ENCODE measurements around the gene WWOX.

Gene WWOX

DNA sequence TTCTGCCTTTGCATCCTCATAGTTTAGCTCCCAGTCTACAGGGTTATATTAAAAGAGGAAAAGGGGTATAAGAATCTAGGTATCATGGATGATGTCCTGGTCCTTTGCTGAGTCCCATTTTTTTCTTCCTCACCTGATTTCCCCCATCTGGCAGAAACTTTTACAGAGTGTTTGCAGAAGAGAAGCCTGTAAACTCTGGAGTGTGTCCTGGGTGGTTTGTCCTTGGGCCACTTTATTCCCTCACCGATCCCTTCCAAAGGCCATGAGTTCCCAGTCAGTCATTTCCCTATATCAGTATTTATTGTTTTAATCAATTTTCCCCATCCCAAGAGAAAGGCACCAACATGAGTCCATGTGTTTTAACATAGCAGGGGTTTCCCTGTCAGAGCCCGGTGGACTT, 638.2 kb downstream of the WWOX start:
- H3K9me3 ChIP-seq (ENCODE audit: control insufficient read depth, low read length): no peaks in the 10 kb centered on the region
- no peaks in the 10 kb centered on the region for H3K36me3 ChIP-seq (ENCODE audit: control insufficient read depth, insufficient read depth, low read length)
- no peak for DNase-seq
- no peak overlapping the region for H3K27ac ChIP-seq (ENCODE audit: insufficient read depth, low read length, poor library complexity, severe bottlenecking)
- H3K27me3 ChIP-seq (replicated peaks; ENCODE audit: control insufficient read depth, insufficient read depth, low read length, poor library complexity, severe bottlenecking): no peaks in the 10 kb centered on the region
- H3K4me1 ChIP-seq (ENCODE audit: control insufficient read depth, insufficient read depth, low read length, poor library complexity, severe bottlenecking): peaks cover 9% of the 10 kb centered on the region
- no peak overlapping the region for H3K4me3 ChIP-seq (ENCODE audit: insufficient read depth, low read depth, low read length, poor library complexity, severe bottlenecking)

DNA sequence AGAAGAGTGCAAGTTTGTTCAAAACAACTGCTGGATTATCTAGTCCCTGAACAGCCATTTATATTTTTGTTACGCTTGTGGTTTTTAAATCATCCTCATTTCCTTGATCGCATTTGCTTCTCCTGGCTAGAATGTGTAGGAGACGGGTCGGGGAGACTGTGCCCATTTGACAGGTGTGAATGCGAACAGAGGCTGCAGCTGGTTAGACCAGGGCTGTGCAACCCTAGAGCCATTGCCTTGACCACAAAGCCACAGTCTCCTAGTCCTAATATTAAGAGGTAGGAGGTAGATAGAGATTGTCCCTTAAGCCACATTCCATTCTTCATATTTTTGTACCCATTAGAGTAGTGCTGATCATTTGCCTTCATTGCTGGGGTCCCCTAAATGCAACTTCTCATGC, 639.1 kb downstream of the WWOX start:
- Histone ChIP-seq H3K27ac (ENCODE audit: insufficient read depth, low read length, poor library complexity, severe bottlenecking) (no peak overlapping the region), H3K27me3 (replicated peaks; ENCODE audit: control insufficient read depth, insufficient read depth, low read length, poor library complexity, severe bottlenecking) (no peaks in the 10 kb centered on the region), H3K4me3 (ENCODE audit: insufficient read depth, low read depth, low read length, poor library complexity, severe bottlenecking) (no peak overlapping the region), H3K4me1 (ENCODE audit: control insufficient read depth, insufficient read depth, low read length, poor library complexity, severe bottlenecking) (peaks cover 18% of the 10 kb centered on the region), H3K9me3 (ENCODE audit: control insufficient read depth, low read length) (no peaks in the 10 kb centered on the region), H3K36me3 (ENCODE audit: control insufficient read depth, insufficient read depth, low read length) (no peaks in the 10 kb centered on the region)
- no peak for DNase-seq

GRCh38 chr16:78740269-78740668, 640.8 kb downstream of the WWOX start:
- Histone ChIP-seq H3K36me3 (ENCODE audit: control insufficient read depth, insufficient read depth, low read length) (no peaks in the 10 kb centered on the region), H3K27me3 (replicated peaks; ENCODE audit: control insufficient read depth, insufficient read depth, low read length, poor library complexity, severe bottlenecking) (no peaks in the 10 kb centered on the region), H3K4me3 (ENCODE audit: insufficient read depth, low read depth, low read length, poor library complexity, severe bottlenecking) (no peak overlapping the region), H3K9me3 (ENCODE audit: control insufficient read depth, low read length) (no peaks in the 10 kb centered on the region), H3K4me1 (ENCODE audit: control insufficient read depth, insufficient read depth, low read length, poor library complexity, severe bottlenecking) (peaks cover 23% of the 10 kb centered on the region), H3K27ac (ENCODE audit: insufficient read depth, low read length, poor library complexity, severe bottlenecking) (no peak overlapping the region)
- no peak for DNase-seq

- peak; percentile 66 to 77 (median 72) for DNase-seq
- Histone ChIP-seq H3K27ac (ENCODE audit: insufficient read depth, low read length, poor library complexity, severe bottlenecking) (peak overlapping the region; percentile 86), H3K36me3 (ENCODE audit: control insufficient read depth, insufficient read depth, low read length) (no peaks in the 10 kb centered on the region), H3K4me3 (ENCODE audit: insufficient read depth, low read depth, low read length, poor library complexity, severe bottlenecking) (peak overlapping the region; percentile 45), H3K27me3 (replicated peaks; ENCODE audit: control insufficient read depth, insufficient read depth, low read length, poor library complexity, severe bottlenecking) (no peaks in the 10 kb centered on the region), H3K4me1 (ENCODE audit: control insufficient read depth, insufficient read depth, low read length, poor library complexity, severe bottlenecking) (peaks cover 23% of the 10 kb centered on the region), H3K9me3 (ENCODE audit: control insufficient read depth, low read length) (no peaks in the 10 kb centered on the region)
Observed at GRCh38 chr16:78742501-78743283, 643.2 kb downstream of the WWOX start.

DNA sequence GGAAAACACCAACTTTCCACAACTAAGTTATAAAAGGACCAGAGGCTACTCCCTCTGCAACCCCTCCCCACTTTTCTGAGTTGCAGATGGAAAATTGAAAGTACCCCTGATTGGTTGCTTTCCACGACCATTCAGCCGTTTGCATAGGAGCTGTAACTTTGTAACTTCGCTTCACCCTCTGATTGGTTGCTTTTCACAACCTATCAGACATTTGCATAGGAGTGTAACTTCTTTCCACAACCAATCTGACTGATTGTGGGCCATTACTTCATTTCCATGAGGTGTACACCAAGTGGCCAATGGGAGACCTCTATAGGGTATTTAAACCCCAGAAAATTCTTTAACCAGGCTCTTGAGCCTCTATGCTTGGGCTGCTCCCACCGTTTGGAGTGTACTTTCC, 644.1 kb downstream of the WWOX start:
- peaks cover 23% of the 10 kb centered on the region for H3K4me1 ChIP-seq (ENCODE audit: control insufficient read depth, insufficient read depth, low read length, poor library complexity, severe bottlenecking)
- no peaks in the 10 kb centered on the region for H3K36me3 ChIP-seq (ENCODE audit: control insufficient read depth, insufficient read depth, low read length)
- H3K27ac ChIP-seq (ENCODE audit: insufficient read depth, low read length, poor library complexity, severe bottlenecking): peak overlapping the region; percentile 86
- no peaks in the 10 kb centered on the region for H3K9me3 ChIP-seq (ENCODE audit: control insufficient read depth, low read length)
- no peak for DNase-seq
- no peaks in the 10 kb centered on the region for H3K27me3 ChIP-seq (replicated peaks; ENCODE audit: control insufficient read depth, insufficient read depth, low read length, poor library complexity, severe bottlenecking)
- peak overlapping the region; percentile 45 for H3K4me3 ChIP-seq (ENCODE audit: insufficient read depth, low read depth, low read length, poor library complexity, severe bottlenecking)

DNA sequence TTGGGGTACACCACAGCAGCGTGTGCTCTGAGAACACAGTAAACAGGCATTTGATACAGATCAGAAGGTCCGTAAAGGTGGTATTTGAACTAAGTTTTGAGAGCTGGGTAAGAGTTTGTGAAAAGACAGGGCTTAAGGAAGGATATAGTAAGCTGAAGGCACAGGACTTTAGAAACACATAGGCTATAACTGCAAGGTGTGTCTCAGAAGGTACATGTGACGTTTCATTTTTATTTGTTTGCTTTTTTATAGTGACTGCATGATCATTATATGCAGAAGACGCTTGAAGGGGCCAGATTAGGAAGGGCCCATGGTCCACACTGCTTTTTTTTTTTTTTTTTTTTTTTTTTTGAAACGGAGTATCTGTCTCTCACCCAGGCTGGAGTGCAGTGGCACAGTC, 644.6 kb downstream of the WWOX start:
- Histone ChIP-seq H3K4me3 (ENCODE audit: insufficient read depth, low read depth, low read length, poor library complexity, severe bottlenecking) (no peak overlapping the region), H3K9me3 (ENCODE audit: control insufficient read depth, low read length) (no peaks in the 10 kb centered on the region), H3K36me3 (ENCODE audit: control insufficient read depth, insufficient read depth, low read length) (no peaks in the 10 kb centered on the region), H3K27ac (ENCODE audit: insufficient read depth, low read length, poor library complexity, severe bottlenecking) (peak overlapping the region; percentile 86), H3K27me3 (replicated peaks; ENCODE audit: control insufficient read depth, insufficient read depth, low read length, poor library complexity, severe bottlenecking) (no peaks in the 10 kb centered on the region), H3K4me1 (ENCODE audit: control insufficient read depth, insufficient read depth, low read length, poor library complexity, severe bottlenecking) (peaks cover 26% of the 10 kb centered on the region)
- no peak for DNase-seq

DNA sequence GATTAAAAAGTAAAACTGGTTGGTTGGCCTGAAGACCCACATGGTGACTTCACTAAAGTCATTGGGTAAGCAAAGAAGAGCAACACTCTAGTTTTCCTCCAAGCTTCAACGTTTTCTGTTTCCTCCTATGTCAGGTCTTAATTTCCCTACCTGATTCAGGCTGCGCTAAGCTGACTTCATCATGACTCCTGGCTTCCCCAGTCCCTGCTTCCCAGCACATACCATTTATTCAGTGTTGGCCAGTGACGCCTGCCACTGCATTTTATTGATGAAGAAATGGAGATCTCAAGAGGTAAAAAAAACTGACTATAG, 645.3 kb downstream of the WWOX start:
- H3K27ac ChIP-seq (ENCODE audit: insufficient read depth, low read length, poor library complexity, severe bottlenecking): no peak overlapping the region
- H3K4me3 ChIP-seq (ENCODE audit: insufficient read depth, low read depth, low read length, poor library complexity, severe bottlenecking): no peak overlapping the region
- H3K36me3 ChIP-seq (ENCODE audit: control insufficient read depth, insufficient read depth, low read length): no peaks in the 10 kb centered on the region
- peaks cover 32% of the 10 kb centered on the region for H3K4me1 ChIP-seq (ENCODE audit: control insufficient read depth, insufficient read depth, low read length, poor library complexity, severe bottlenecking)
- DNase-seq: no peak
- H3K9me3 ChIP-seq (ENCODE audit: control insufficient read depth, low read length): no peaks in the 10 kb centered on the region
- no peaks in the 10 kb centered on the region for H3K27me3 ChIP-seq (replicated peaks; ENCODE audit: control insufficient read depth, insufficient read depth, low read length, poor library complexity, severe bottlenecking)

GRCh38 chr16:78745108-78746019, 645.9 kb downstream of the WWOX start:
- peaks cover 34% of the 10 kb centered on the region for H3K4me1 ChIP-seq (ENCODE audit: control insufficient read depth, insufficient read depth, low read length, poor library complexity, severe bottlenecking)
- H3K9me3 ChIP-seq (ENCODE audit: control insufficient read depth, low read length): no peaks in the 10 kb centered on the region
- H3K27me3 ChIP-seq (replicated peaks; ENCODE audit: control insufficient read depth, insufficient read depth, low read length, poor library complexity, severe bottlenecking): no peaks in the 10 kb centered on the region
- DNase-seq: no peak
- H3K36me3 ChIP-seq (ENCODE audit: control insufficient read depth, insufficient read depth, low read length): no peaks in the 10 kb centered on the region
- H3K27ac ChIP-seq (ENCODE audit: insufficient read depth, low read length, poor library complexity, severe bottlenecking): no peak overlapping the region
- no peak overlapping the region for H3K4me3 ChIP-seq (ENCODE audit: insufficient read depth, low read depth, low read length, poor library complexity, severe bottlenecking)

DNA sequence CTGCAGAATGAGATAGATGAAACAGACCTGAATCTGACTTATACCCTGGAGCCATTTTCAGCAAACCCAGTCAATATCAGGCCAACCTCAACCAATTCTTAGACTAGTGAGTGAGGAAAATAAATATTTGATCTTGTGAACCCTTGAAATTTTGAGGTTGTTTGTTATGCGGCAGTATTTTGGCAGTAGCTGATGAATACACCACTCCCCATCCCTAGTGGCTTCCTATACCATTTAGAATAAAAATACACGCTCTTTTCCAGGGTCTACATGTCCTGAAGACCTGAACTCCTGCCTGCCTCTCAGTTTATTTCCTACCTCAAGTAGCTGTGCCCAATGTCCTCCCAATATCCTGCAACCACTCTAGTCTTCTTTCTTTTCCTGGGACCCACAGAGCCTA, 647.3 kb downstream of the WWOX start:
- no peaks in the 10 kb centered on the region for H3K9me3 ChIP-seq (ENCODE audit: control insufficient read depth, low read length)
- no peaks in the 10 kb centered on the region for H3K27me3 ChIP-seq (replicated peaks; ENCODE audit: control insufficient read depth, insufficient read depth, low read length, poor library complexity, severe bottlenecking)
- H3K4me1 ChIP-seq (ENCODE audit: control insufficient read depth, insufficient read depth, low read length, poor library complexity, severe bottlenecking): peaks cover 31% of the 10 kb centered on the region
- no peak overlapping the region for H3K4me3 ChIP-seq (ENCODE audit: insufficient read depth, low read depth, low read length, poor library complexity, severe bottlenecking)
- no peak for DNase-seq
- H3K36me3 ChIP-seq (ENCODE audit: control insufficient read depth, insufficient read depth, low read length): no peaks in the 10 kb centered on the region
- no peak overlapping the region for H3K27ac ChIP-seq (ENCODE audit: insufficient read depth, low read length, poor library complexity, severe bottlenecking)
